Upper lobe of left lung (tissue), 6 donors: ENCODE results near the gene STX2. TPM values are rescaled to one million over a fixed set of nuclear protein-coding genes. Genes with fewer than 3 reads are reported as not detected.

Experiments used
- ATAC-seq, 2 donors: fragments of 200-7000 bp; cut with Tn5 transposase; one replicate each; pipeline ENCODE4 v1.9.1; 2022; ENCODE audit warnings: mild to moderate bottlenecking in 2 of 2, moderate library complexity in 2 of 2; ENCODE audit not compliant: low FRiP score in 2 of 2
- DNase-seq, 2 donors: peaks; one replicate each; pipeline ENCODE4 v3.0.0-alpha.2; 2019 to 2020
- H3K27ac ChIP-seq, 4 donors: fragments of 200-600 bp; sonication (generic); one replicate each; pipeline ENCODE4 v1.5.1; 2016 to 2019
- H3K27me3 ChIP-seq, 4 donors: fragments of 200-600 bp; sonication (generic); one replicate each; pipeline ENCODE4 v1.5.1; 2017 to 2019
- H3K36me3 ChIP-seq, 4 donors: fragments of 200-600 bp; sonication (generic); one replicate each; pipeline ENCODE4 v1.5.1; 2016 to 2019
- H3K4me1 ChIP-seq, 4 donors: fragments of 200-600 bp; sonication (generic); one replicate each; pipeline ENCODE4 v1.5.1; 2018 to 2019
- H3K4me3 ChIP-seq, 4 donors: fragments of 200-600 bp; sonication (generic); one replicate each; pipeline ENCODE4 v1.5.1; 2017 to 2019; ENCODE audit warnings: mild to moderate bottlenecking in 2 of 4, moderate library complexity in 1 of 4
- H3K9me3 ChIP-seq, 4 donors: fragments of 200-600 bp; sonication (generic); one replicate each; pipeline ENCODE4 v1.5.1; 2018 to 2019
- CTCF ChIP-seq, 6 experiments: fragments of 450-650 bp in 4 of 6; fragments of 200-600 bp in 2 of 6; sonication (generic) in 2 of 6; IDR thresholded peaks; one replicate each; pipeline ENCODE4 v1.5.1; 2016 to 2019; ENCODE audit warnings: antibody characterized with exemption in 6 of 6
- EP300 ChIP-seq, 4 donors: sonication (generic); formaldehyde crosslinking; IDR thresholded peaks; one replicate each; pipeline ENCODE4 v1.5.1; 2017; ENCODE audit warnings: antibody characterized with exemption in 4 of 4, control low read depth in 2 of 4
- POLR2A ChIP-seq, 4 donors: fragments of 450-650 bp; IDR thresholded peaks; one replicate each; pipeline ENCODE4 v1.5.1; 2016 to 2017; ENCODE audit warnings: antibody characterized with exemption in 4 of 4, mild to moderate bottlenecking in 2 of 4
- POLR2AphosphoS5 ChIP-seq, 2 donors: sonication (generic); formaldehyde crosslinking; IDR thresholded peaks; one replicate each; pipeline ENCODE4 v1.5.1; 2017; ENCODE audit warnings: antibody characterized with exemption in 2 of 2
- WGBS, 2 donors: methylation state at CpG; one replicate each; pipeline ENCODE4 v1.1.5; 2017 to 2018; 5-methylcytosine and 5-hydroxymethylcytosine counted together
- total RNA-seq, 6 donors: library from RNA; depleted of rRNA in 4 of 6; stranded (reverse); fragments of >200 nt in 4 of 6; gene quantifications; one replicate each; pipeline versions ENCODE4 v1.1.0 to v1.2.1, GENCODE V29; 2016 to 2021
- donor health status: DM: no; HTN: no; CAD: no; lungs with moderate emphysema.
- donor health status: DM: no; HTN: yes; CAD: no; lungs with severe emphysema.

Gene STX2
- total RNA-seq, 6 donors from 2014 or later, result 12.4 to 113 (median 27.0) TPM

- ATAC-seq (no peak), DNase-seq (no peak)
- TF ChIP-seq CTCF (IDR thresholded peaks at IDR 0.05) (no peak), POLR2AphosphoS5 (IDR thresholded peaks at IDR 0.05) (no peak), EP300 (IDR thresholded peaks at IDR 0.05) (no peak), POLR2A (IDR thresholded peaks at IDR 0.05) (no peak)
- peak overlapping the region; percentile 75 to 98 (median 90) for H3K4me3 ChIP-seq
- H3K4me1 ChIP-seq, result peaks cover 21 to 33% (median 24%) of the 10 kb centered on the region in 4 donors
- H3K27me3 ChIP-seq, result no peaks in the 10 kb centered on the region
- 46 to 51% methylated on average over 4 of the region's 4 CpGs for WGBS, 2 donors
- H3K27ac ChIP-seq, result peak overlapping the region in 2 of 4 donors; percentile 85 to 89
- peaks cover 17 to 46% (median 27%) of the 10 kb centered on the region in 4 donors for H3K36me3 ChIP-seq
- H3K9me3 ChIP-seq, result no peaks in the 10 kb centered on the region
Observed at GRCh38 chr12:130873106-130873795, 34.2 kb upstream of the STX2 start.

- WGBS, 2 donors, result 3 to 9% methylated on average over 9 to 26 of the region's 79 CpGs
- TF ChIP-seq CTCF (IDR thresholded peaks at IDR 0.05), result no peak
- TF ChIP-seq POLR2A (IDR thresholded peaks at IDR 0.05), result peak in 1 of 4 donors; percentile 21
- TF ChIP-seq POLR2AphosphoS5 (IDR thresholded peaks at IDR 0.05), result no peak
- no peak for TF ChIP-seq EP300 (IDR thresholded peaks at IDR 0.05)
- Histone ChIP-seq H3K36me3 (peaks cover 17 to 44% (median 27%) of the 10 kb centered on the region in 4 donors), H3K27me3 (no peaks in the 10 kb centered on the region), H3K4me3 (peak overlapping the region; percentile 75 to 98 (median 90)), H3K27ac (peak overlapping the region; percentile 85 to 96 (median 91)), H3K4me1 (peaks cover 21 to 33% (median 24%) of the 10 kb centered on the region in 4 donors), H3K9me3 (no peaks in the 10 kb centered on the region)
- peak in 1 of 2 donors; percentile 56 for ATAC-seq
- DNase-seq, result peak; percentile 25 to 93
Observed at GRCh38 chr12:130872179-130873096, 33.4 kb upstream of the STX2 start.

- WGBS, 2 donors, result 17 to 38% methylated on average over 13 to 30 of the region's 118 CpGs
- H3K27ac ChIP-seq, result peak within 1 kb of the TSS; percentile 85 to 96 (median 91)
- peaks cover 21 to 33% (median 24%) of the 10 kb centered on the region in 4 donors for H3K4me1 ChIP-seq
- peaks cover 13 to 34% (median 24%) of the 10 kb centered on the region in 4 donors for H3K36me3 ChIP-seq
- H3K9me3 ChIP-seq, result no peaks in the 10 kb centered on the region
- TF ChIP-seq CTCF (IDR thresholded peaks at IDR 0.05) (peak in 1 of 6 experiments; percentile 25), EP300 (IDR thresholded peaks at IDR 0.05) (no peak), POLR2AphosphoS5 (IDR thresholded peaks at IDR 0.05) (peak; percentile 38), POLR2A (IDR thresholded peaks at IDR 0.05) (peak in 2 of 4 donors; percentile 38 to 67)
- ATAC-seq (peak; percentile 91 to 92), DNase-seq (peak; percentile 92 to 99)
- no peaks in the 10 kb centered on the region for H3K27me3 ChIP-seq
- peak within 1 kb of the TSS; percentile 75 to 98 (median 90) for H3K4me3 ChIP-seq
Observed at GRCh38 chr12:130871286-130872178, 32.5 kb upstream of the STX2 start, which contains the start of gene RAN. RAN (plus strand) TSS chr12:130872066; CDS start chr12:130872594, 528 bp downstream.
